BJ (cell line): ENCODE results near the gene PFDN2. TPM values are rescaled to one million over a fixed set of nuclear protein-coding genes. Genes with fewer than 3 reads are reported as not detected.

ENCODE experiments used
- CTCF ChIA-PET: fragments of 350-600 bp; formaldehyde crosslinking; extraction: SDS; loops from one replicate; lab custom pipeline; 2021; ENCODE audit warnings: antibody characterized with exemption, inconsistent platforms; lab: Yijun Ruan, JAX
- POLR2A ChIA-PET: fragments of 300-600 bp; sonication (Branson Sonifier 250); formaldehyde crosslinking; extraction: SDS; loops from one replicate; lab custom pipeline; 2021; ENCODE audit warnings: antibody characterized with exemption; lab: Charles Lee
- DNase-seq: peaks from one replicate; pipeline ENCODE4 v3.0.0-alpha.2; 2011; ENCODE audit warnings: low read depth
- H3K27me3 ChIP-seq: 2 replicates; pipeline ENCODE4 v1.6.0; 2011; ENCODE audit warnings: low read length; ENCODE audit not compliant: control insufficient read depth, insufficient read depth
- H3K36me3 ChIP-seq: 2 replicates; pipeline ENCODE4 v1.5.1; 2011; ENCODE audit warnings: low read length; ENCODE audit not compliant: control insufficient read depth, insufficient read depth
- H3K4me3 ChIP-seq: 2 replicates; pipeline ENCODE4 v1.5.1; 2011; ENCODE audit warnings: low read depth, mild to moderate bottlenecking, control low read depth, low read length
- CTCF ChIP-seq: IDR thresholded peaks from 2 replicates; pipeline ENCODE4 v1.5.1; 2011; ENCODE audit warnings: low read depth, mild to moderate bottlenecking, control low read depth, inconsistent platforms, low read length, moderate library complexity; ENCODE audit not compliant: insufficient read depth
- polyA plus RNA-seq: library from polyadenylated mRNA; depleted of rRNA; stranded (reverse); fragments of >200 nt; gene quantifications from 2 replicates; pipeline ENCODE4 v1.2.3, GENCODE V29; 2011

Gene PFDN2
- polyA plus RNA-seq, 1 experiment = 32.9 TPM

DNA sequence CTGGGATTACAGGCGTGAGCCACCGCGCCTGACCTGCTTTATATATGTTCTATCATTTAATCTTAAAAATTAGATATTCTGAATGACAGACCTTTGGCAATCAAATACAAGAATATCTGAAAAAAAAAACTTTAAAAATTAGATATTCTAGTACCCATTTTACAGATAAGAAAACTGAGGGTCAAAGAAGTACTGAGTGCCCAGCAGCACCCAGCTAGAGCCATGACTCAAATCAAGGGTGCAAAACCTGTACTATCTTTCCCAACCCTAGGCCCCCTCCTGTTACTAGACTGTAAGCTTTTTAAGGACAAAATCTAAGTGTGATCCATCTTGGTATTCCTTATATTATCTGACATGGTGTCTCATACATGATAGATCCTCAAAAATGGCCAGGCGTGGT lies 56.4 kb downstream of the PFDN2 start:
- DNase-seq = no peak
- CTCF ChIA-PET = interaction anchor here (1.1 to 1.8 kb wide), 3 partner anchors 10 to 37 kb away, joined by 4 to 5 read pairs (median 5); partner anchors contain the start of genes KLHDC9 and USF1
- POLR2A ChIA-PET = no interaction called here
- TF ChIP-seq CTCF = no peak
- Histone ChIP-seq H3K4me3 (no peak overlapping the region), H3K36me3 (no peaks in the 10 kb centered on the region), H3K27me3 (no peaks in the 10 kb centered on the region; the same call in 1 of the 2 replicates)

GRCh38 chr1:161059293-161059692 lies 58.5 kb downstream of the PFDN2 start:
- no peaks in the 10 kb centered on the region for H3K36me3 ChIP-seq
- no peak for TF ChIP-seq CTCF
- ChIA-PET POLR2A (no interaction called here), CTCF (interaction anchor here (1.6 to 2.1 kb wide), 2 partner anchors 18 to 38 kb away, joined by 6 to 8 read pairs; no protein-coding TSS in a partner anchor)
- H3K27me3 ChIP-seq = no peaks in the 10 kb centered on the region
- DNase-seq = no peak
- no peak overlapping the region for H3K4me3 ChIP-seq

- no peaks in the 10 kb centered on the region for H3K27me3 ChIP-seq
- no peak overlapping the region for H3K4me3 ChIP-seq
- DNase-seq = no peak
- TF ChIP-seq CTCF = no peak
- POLR2A ChIA-PET = interaction anchor here (0.6 kb wide), 1 partner anchor 142 kb away, joined by 3 read pairs; no protein-coding TSS in a partner anchor
- no peaks in the 10 kb centered on the region for H3K36me3 ChIP-seq
- CTCF ChIA-PET = interaction anchor here (1.3 to 1.4 kb wide), 2 partner anchors 9 to 12 kb away, joined by 3 to 4 read pairs; partner anchors contain the start of gene USF1
Measured at GRCh38 chr1:161054805-161055204, 63.0 kb downstream of the PFDN2 start.

GRCh38 chr1:161054232-161054631 lies 63.6 kb downstream of the PFDN2 start:
- CTCF ChIA-PET = interaction anchor here (1.3 to 1.4 kb wide), 2 partner anchors 8 to 12 kb away, joined by 3 to 4 read pairs; partner anchors contain the start of gene USF1
- Histone ChIP-seq H3K4me3 (no peak overlapping the region), H3K27me3 (no peaks in the 10 kb centered on the region), H3K36me3 (no peaks in the 10 kb centered on the region)
- no peak for TF ChIP-seq CTCF
- POLR2A ChIA-PET = no interaction called here
- DNase-seq = no peak

- CTCF ChIA-PET = no interaction called here
- TF ChIP-seq CTCF = no peak
- H3K36me3 ChIP-seq = no peaks in the 10 kb centered on the region
- H3K27me3 ChIP-seq = no peaks in the 10 kb centered on the region
- POLR2A ChIA-PET = no interaction called here
- H3K4me3 ChIP-seq = no peak overlapping the region
- no peak for DNase-seq
Measured at GRCh38 chr1:161052899-161053298, 64.9 kb downstream of the PFDN2 start.
